Dedifferentiated amniotic fluid mesenchymal stem cell (primary cell): ENCODE results near the gene TMEM237.
A peak's percentile ranks its signal among the peaks of the same experiment; 100 is the strongest.
"Not testable (repeated sequence)": the region's sequence is repeated elsewhere in the genome, so short reads cannot be mapped to it uniquely, and the experiment has no call there.

Experiments
- DNase-seq: peaks from one replicate; pipeline ENCODE4 v3.0.0-alpha.2; 2016; ENCODE audit errors: extremely low spot score

Gene TMEM237

DNA sequence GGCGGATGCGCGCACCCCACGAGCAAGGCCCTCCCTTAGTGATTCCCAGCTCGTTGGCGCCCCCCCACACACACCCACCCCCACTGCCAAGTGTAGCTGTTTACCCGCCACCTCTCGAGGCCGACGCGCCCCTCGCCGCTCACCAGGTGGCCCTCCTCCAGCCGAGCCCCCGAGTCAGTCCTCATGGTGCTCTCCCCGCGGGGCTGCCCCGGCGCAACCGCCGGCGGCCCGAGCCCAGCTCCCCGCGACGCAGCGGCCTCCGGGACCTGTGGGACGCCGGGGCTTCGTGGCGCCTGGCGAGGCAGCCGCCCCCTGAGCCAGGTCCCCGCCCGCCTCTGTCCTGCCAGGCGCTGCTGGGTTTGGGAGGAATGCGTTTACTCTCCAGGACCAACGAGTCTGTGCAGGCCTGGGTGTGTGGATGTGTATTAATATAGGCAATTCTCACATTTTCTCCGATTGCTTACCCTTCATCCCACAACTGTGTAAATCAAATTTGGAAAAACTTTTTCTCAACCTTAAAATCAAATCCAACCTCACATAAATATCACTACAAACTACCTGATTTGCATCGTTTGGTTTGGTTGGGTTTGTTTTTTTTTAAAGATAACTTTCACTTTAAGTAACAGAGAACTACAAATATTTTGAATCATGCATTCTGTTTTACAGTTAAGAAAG is at the start of gene TMEM237:
Gene TMEM237 (minus strand): TSS at position 288 of the 675 bp plus-strand sequence. CDS start 103 bp downstream, at position 185.
- no peak for DNase-seq

DNA sequence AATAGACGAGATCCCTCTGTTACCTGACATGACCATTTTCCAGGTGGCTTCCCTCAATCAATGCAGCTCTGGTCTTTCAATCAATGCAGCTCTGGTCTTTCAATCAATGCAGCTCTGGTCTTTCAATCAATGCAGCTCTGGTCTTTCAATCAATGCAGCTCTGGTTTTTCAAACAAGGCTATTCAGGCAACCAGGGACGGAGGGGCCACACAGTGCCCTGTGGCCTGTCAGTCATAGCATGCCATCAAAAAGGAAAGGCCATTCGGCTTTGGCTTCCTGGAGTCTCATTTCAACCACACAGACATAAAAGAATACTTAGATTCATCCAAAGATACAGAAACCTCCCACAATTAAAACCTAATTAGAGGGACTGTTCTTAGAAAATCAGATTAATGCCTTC is 41.9 kb upstream of the TMEM237 start:
- no peak for DNase-seq

DNA sequence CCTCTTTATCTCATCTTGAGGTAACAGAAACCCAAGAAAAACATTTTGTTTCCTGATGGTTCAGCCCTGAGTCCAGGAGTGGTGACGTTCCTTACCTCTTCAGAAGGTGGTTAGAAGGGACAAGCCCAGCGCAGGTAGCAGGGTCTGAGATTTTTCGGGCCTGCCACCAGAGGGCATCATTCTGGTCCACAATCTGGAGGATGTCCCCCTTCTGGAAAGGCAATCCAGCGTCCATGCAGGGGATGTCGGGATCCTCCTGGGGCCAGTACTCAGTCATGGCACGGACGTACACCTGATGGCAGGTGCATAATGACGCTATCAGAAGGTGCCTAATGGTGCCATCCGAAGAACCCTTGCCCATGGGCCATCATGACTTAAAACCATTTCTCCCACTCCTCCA is 37.4 kb upstream of the TMEM237 start:
- no peak for DNase-seq

DNA sequence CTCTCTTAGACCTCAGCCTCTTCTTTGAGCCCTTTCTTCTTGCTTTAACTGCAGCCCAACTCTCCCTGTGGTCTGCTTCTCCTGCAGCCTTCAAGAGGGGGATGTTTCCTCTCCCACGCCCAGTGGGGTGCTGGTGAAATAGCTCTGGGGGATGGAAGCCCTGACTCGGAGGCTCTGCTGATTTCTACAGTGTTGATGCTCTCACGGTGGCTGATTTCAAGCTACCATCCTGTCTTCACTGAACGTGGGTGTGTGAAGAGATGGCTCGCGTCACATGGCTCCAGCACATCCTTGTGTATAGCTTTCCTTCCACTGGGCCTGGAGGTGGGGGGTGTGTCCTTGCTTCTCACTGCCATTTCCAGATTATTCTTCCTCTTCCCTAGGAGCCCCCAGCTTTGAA is 35.1 kb upstream of the TMEM237 start:
- DNase-seq: no peak

GRCh38 chr2:201675454-201675853 is 32.2 kb upstream of the TMEM237 start:
- no peak for DNase-seq

DNA sequence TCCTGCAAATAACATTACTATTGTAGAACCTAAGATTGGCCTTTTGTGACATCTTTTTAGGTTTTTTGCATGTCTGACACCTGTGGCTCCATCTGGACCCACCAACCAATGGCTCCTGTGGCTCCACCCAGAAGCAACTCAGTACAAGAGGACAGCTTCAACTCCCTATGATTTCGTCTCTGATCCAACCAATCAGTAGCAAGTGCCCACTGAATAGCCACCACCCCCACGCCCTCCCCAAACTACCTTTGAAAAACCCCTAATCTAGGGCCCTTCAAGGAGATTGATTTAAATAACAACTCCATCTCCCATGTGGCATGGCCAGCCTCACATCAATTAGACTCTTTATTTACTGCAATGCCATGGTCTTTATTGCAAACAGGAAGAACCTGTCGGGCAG is 31.5 kb upstream of the TMEM237 start:
- no peak for DNase-seq

DNA sequence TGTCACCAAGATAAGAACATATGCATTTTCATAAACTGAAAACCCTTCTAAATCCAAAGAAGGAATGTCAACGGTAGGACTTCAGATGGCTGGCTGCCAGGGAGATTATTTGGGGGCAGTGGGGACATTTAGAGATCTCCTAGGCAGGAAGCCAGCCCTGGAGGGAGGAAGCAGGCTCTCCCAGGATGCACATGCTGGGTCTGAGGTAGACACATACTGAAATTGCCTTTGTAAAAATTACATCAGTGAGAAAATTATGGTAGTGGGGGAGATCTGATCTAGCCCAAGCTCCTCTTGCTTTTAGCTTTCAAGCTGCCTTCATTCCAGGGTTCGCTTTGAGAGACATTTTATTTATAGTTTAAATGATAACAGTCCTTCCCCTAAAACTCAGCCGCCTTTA is 31.0 kb upstream of the TMEM237 start:
- DNase-seq: no peak

DNA sequence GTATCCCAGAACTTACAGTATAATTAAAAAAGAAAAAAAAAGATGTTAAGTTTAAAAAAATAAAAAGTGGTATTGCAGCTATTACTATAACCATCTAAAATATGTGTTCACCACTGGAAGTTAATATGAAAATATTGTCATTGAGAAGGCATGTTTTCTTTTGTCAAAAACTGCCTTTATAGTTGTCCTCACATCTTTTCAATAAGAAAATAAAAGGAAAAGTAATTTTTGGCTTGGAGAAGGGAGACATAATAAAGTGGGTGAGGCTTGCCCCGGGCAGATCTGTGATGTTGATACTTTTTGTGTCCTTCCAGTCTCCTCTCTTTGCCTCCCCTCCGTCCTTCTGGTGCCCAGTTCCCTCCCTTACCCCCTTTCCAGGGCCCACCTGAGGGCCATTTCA is 30.2 kb upstream of the TMEM237 start:
- no peak for DNase-seq

- DNase-seq: not testable (repeated sequence)
Observed at GRCh38 chr2:201671205-201671604, 27.9 kb upstream of the TMEM237 start.

DNA sequence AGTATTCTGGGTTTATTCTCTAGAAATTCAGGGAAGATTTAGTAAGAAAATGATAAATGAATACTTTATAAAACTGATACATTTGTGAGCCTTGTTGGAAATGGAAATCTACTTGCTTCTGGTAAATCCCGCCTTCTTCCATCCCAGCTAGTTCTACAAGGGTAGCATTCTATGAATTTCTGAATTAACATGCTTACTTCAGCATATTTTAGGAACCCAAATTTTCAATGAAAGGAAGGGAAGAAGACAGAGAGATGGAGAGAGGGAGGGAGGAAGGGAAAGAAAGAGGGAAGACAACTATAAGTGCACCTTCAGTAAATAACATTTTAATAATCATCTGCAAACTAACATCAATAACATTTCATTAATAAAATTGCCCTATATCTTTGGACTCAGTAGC is 26.6 kb upstream of the TMEM237 start:
- no peak for DNase-seq

- DNase-seq: no peak
Observed at GRCh38 chr2:201668402-201668910, 25.2 kb upstream of the TMEM237 start.

GRCh38 chr2:201664334-201664733 is 21.0 kb upstream of the TMEM237 start:
- no peak for DNase-seq

DNA sequence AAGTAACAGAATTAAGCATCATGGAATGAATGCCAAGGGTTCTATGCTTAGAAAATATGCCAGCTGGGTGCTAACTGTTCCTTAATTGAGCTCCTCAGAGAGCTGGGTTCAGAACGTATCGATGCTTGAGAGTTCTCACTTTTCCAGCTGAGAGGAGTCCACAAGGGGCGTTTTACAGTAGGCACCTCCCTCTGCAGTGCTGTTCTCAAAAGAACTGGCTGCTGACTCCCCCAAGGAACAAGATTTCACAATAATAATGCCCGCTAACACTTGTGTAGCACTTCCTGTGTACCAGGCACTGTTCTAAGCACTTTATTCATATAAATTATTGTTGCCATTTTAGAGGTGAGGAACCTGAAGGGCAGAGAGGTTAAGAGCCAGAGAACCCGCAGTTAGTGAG is 18.1 kb upstream of the TMEM237 start:
- no peak for DNase-seq

GRCh38 chr2:201660293-201660895 is 17.1 kb upstream of the TMEM237 start:
- DNase-seq: no peak

- DNase-seq: no peak
Observed at GRCh38 chr2:201656740-201657139, 13.4 kb upstream of the TMEM237 start.

DNA sequence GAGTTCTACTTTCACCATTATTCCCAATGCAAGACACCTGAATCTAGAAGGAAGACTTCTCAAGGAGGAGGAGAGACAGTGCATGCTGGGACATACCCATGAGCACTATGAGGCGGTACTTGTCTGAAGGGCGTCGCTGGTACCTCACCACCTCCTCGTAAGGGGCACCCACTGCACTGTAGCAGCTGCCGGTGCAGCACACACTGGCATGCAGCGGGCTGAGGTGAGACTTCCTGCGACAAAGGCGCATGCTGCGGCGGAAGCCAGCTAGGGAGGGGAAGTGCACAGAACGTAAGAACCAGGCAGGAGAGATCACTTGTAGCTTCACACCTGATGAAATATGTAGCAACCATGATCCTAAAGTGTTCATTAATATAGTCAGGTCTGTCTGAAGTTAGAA is 12.8 kb upstream of the TMEM237 start:
- no peak for DNase-seq

DNA sequence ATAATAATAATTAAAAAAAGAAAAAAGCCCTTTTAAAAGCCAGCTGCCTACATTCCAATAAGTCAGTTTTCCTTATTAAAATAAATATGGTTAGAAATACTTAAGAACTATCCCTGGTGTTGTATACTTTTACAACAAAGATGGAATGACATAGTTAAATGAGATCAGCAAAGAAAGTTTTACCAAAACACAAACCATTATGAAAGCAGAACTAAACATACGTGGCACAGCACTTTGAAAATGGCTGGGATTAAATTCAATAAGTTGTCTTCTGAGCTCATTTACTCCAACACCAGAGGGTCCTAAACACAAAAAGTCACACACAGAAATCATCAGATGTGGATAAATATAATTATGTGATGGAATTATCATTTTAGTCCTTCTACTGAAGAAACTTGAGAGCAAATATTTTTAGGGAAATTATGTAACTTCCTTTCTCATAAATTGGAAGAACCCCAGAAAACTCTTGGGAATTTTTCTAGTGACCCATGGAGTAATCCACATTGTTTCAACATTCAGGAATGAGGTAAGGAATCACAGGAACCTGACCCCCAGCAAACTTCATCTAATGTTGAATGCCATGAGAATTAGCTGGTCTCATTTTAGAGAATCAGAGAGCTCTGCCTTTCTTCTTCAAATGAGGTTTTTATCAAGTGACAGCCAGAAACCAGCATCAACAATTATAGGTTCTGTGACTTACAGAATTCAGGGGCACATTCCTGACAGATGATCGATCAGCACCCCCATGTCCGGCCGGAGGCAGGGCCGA is 11.5 kb upstream of the TMEM237 start:
- peak; percentile 69 for DNase-seq

GRCh38 chr2:201653221-201653620 is 9.9 kb upstream of the TMEM237 start:
- no peak for DNase-seq

- no peak for DNase-seq
Observed at GRCh38 chr2:201649442-201649841, 6.1 kb upstream of the TMEM237 start.

GRCh38 chr2:201647431-201647830 is 4.1 kb upstream of the TMEM237 start:
- DNase-seq: no peak

GRCh38 chr2:201644001-201644400 is 698 bp upstream of the TMEM237 start:
- peak; percentile 18 for DNase-seq

- DNase-seq: peak; percentile 71
Observed at GRCh38 chr2:201642579-201643215, 606 bp downstream of the TMEM237 start.
